ENCODE measurements around the gene JUND. TPM values are rescaled to one million over a fixed set of nuclear protein-coding genes. Genes with fewer than 3 reads are reported as not detected.

The JUND gene
- total and polyA plus RNA-seq, 2 of the 8 experiments (the other 6 are each of a cell fraction or from before 2014, with no cell fraction given): 54.0 to 77.5 TPM

GRCh38 chr19:18269070-18269723 is 12.2 kb downstream of the JUND start (continued):
- TF ChIP-seq CHD7 (IDR thresholded peaks at IDR 0.05; ENCODE audit: insufficient replicate concordance, low read length) (no peak), MAFK (IDR thresholded peaks at IDR 0.05; ENCODE audit: low read depth, low read length) (no peak), TAF1 (IDR thresholded peaks at IDR 0.05; ENCODE audit: low read depth, low read length) (no peak), CHD1 (IDR thresholded peaks at IDR 0.05; ENCODE audit: low read depth, low read length) (no peak), USF2 (IDR thresholded peaks at IDR 0.05; ENCODE audit: low read length) (no peak), NANOG (IDR thresholded peaks at IDR 0.05; ENCODE audit: insufficient read depth, low read depth, low read length, poor library complexity, severe bottlenecking) (no peak), POU5F1 (IDR thresholded peaks at IDR 0.05; ENCODE audit: low read depth, low read length) (no peak), EZH2 (IDR thresholded peaks at IDR 0.05; ENCODE audit: low read depth, low read length, severe bottlenecking) (no peak)

Measured in H1 (cell line).